ENCODE results near the gene AK1. TPM values are rescaled to one million over a fixed set of nuclear protein-coding genes. Genes with fewer than 3 reads are reported as not detected.
A peak's percentile ranks its signal among the peaks of the same experiment; 100 is the strongest.

Gene AK1
- total and polyA plus RNA-seq, 2 of the 13 experiments (the other 11 are each of a cell fraction or from before 2014, with no cell fraction given), result 19.1 to 32.8 TPM

- TF ChIP-seq ZNF318 (CRISPR knock-in tag; IDR thresholded peaks at IDR 0.05) (no peak), NR2C2 (CRISPR knock-in tag; IDR thresholded peaks at IDR 0.05; ENCODE audit: borderline replicate concordance) (no peak; the same call in 1 of the 2 replicates), ZNF616 (CRISPR knock-in tag; IDR thresholded peaks at IDR 0.05; ENCODE audit: low read depth) (no peak), ZNF576 (CRISPR knock-in tag; IDR thresholded peaks at IDR 0.05) (no peak), PBX3 (CRISPR knock-in tag; IDR thresholded peaks at IDR 0.05; ENCODE audit: borderline replicate concordance) (no peak), ETV6 (CRISPR knock-in tag; conservative IDR thresholded peaks at IDR 0.05) (no peak), GFI1 (CRISPR knock-in tag; IDR thresholded peaks at IDR 0.05; ENCODE audit: borderline replicate concordance) (no peak), ZNF121 (CRISPR knock-in tag; IDR thresholded peaks at IDR 0.05) (no peak), THAP11 (CRISPR knock-in tag; IDR thresholded peaks at IDR 0.05) (peak; percentile 60; the same call in 1 of the 2 replicates), PHF20 (CRISPR knock-in tag; IDR thresholded peaks at IDR 0.05) (0 out of 2 replicates have a peak, but pooled peaks have one; percentile 42), ZSCAN30 (CRISPR knock-in tag; IDR thresholded peaks at IDR 0.05) (no peak), ZGPAT (CRISPR knock-in tag; IDR thresholded peaks at IDR 0.05) (no peak), ZNF629 (CRISPR knock-in tag; conservative IDR thresholded peaks at IDR 0.05) (no peak), HES4 (CRISPR knock-in tag; IDR thresholded peaks at IDR 0.05; ENCODE audit: borderline replicate concordance) (no peak), XBP1 (CRISPR knock-in tag; IDR thresholded peaks at IDR 0.05) (no peak)
- TF ChIP-seq, protein P1, sequence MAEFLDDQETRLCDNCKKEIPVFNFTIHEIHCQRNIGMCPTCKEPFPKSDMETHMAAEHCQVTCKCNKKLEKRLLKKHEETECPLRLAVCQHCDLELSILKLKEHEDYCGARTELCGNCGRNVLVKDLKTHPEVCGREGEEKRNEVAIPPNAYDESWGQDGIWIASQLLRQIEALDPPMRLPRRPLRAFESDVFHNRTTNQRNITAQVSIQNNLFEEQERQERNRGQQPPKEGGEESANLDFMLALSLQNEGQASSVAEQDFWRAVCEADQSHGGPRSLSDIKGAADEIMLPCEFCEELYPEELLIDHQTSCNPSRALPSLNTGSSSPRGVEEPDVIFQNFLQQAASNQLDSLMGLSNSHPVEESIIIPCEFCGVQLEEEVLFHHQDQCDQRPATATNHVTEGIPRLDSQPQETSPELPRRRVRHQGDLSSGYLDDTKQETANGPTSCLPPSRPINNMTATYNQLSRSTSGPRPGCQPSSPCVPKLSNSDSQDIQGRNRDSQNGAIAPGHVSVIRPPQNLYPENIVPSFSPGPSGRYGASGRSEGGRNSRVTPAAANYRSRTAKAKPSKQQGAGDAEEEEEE (CRISPR knock-in tag; IDR thresholded peaks at IDR 0.05; ENCODE audit: borderline replicate concordance), result no peak
Observed at GRCh38 chr9:127877566-127877998, at the start of gene AK1 (continued).

Measured in HepG2 (cell line).